Raji (cell line): ENCODE data around the gene AGBL3.

Experiments
- POLR2A ChIP-seq: IDR thresholded peaks from 2 replicates; pipeline ENCODE4 v1.6.1; 2011; ENCODE audit warnings: low read depth, low read length, control low read depth; ENCODE audit not compliant: insufficient read depth

AGBL3 gene

DNA sequence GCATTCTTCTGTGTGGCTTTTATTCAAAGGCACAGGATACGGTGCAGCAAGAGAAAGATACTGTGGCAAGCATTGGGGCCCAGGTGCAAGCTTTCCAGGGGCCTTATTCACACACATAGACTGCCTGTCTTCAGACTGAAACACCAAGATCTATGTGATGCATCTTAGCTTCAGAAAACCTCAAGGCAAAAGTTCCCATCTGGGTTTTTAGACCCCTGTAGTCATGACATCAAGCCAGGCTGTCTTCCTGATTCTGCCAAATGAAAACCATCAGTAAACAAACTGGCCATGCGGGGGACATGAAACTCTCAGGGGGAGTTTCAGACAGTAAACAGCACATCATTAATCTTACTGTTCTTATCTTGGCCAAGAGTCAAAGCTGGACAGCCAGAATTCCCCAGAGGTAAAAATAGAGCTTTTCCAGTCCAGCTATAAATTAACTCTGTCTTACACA, 9.8 kb downstream of the AGBL3 start:
- TF ChIP-seq POLR2A, result no peak

DNA sequence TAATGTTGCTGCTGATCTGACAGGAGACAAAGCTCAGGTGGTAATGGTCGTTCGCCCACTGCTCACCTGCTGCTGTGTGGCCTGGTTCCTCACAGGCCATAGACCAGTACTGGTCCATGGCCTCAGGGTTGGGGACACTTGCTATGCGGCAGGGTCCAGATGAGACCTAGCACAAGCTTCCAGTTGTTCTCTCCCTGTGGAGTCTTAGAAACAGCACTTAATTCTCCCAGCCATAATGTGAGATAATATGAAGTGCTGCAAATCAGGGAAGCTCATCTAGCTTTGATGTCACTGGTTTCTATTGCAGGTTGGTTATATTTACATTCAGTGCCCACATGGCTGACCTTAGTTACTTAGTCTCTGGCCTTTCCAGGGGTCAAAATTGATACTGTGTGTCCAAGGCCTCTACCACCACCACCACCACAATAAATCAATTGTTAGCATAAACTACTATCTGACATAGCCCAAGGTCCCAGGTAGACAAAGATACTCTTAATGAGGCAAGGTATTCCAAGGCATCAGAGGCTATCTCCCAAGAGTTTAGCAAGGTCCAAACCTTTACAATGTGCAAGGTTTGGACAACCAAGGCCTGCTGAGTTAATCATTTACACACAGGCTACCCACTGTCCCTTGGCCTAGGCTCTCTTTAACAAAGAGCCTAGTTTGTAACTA, 11.0 kb downstream of the AGBL3 start:
- no peak for TF ChIP-seq POLR2A

DNA sequence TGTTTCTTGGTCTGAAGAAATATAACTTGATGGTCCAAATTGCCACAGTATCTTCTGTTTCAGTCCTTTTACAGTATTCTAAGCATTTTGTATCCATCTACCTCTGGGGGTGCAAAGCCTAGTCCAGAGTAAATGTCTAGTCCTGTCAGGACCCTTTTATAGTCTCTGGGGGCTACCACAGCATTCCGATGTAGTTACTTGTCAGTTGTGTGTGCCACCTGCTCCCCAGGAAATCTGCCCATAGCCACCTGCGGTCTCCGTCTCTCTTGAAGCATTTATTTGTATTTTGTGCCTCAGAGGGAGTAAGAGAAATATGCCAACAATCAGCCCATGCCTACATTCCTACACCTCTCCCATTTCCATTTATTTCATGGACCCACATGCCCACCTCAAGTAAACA, 12.8 kb downstream of the AGBL3 start:
- no peak for TF ChIP-seq POLR2A

DNA sequence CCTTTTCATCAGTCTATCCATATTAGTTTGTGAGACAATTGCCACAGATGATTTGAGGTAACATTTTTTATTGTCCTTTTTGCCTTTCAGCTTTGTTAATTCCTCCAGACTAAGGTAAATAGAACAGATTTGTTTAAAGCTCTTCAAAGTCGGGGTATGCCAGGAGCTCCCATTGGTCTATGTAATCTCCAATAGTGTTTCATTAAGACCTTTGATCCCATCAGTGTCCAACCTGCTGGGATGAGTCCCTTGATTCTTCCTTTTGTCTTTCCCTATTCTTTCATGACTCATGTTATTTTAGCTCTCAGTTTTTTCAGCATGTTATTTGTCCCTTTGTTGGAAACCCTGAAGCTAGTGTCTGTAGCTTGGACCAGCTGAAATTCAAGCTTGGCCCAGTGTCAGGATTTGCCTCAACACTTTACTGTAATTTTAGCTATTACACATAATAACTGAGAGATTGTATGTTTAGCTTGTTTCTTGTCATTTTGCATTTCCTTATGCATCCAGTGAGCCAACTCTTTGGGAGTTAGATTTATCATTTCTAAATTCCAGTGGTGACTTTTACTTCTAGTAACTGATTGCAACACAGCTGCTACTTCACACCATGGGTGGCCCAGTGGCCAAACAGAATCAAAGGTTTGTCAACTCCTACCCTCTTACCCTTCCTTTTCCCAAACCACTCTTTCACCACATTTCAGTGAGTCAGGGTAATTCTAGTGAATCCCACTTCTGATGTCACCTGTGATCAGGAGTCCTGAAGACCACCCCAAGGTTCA, 15.3 kb downstream of the AGBL3 start:
- TF ChIP-seq POLR2A, result no peak

DNA sequence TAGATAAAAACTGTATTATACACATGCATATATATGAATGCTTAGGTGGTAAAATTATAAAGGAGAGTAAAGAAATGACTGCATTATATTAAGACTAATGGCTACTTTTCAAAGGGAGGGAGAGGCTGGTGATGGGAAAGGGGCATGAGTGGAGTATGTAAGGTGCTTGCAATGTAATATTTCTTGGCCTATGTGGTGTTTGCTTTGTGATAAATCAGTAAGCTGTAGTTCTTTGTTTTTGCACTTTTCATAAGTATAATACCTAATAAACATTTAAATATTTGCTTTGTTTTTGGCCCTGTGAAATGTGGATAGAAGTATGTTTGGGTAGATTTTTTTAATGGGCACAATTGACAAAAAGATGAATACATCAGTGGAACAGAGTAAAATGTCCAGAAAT, 25.9 kb downstream of the AGBL3 start:
- TF ChIP-seq POLR2A, result no peak

DNA sequence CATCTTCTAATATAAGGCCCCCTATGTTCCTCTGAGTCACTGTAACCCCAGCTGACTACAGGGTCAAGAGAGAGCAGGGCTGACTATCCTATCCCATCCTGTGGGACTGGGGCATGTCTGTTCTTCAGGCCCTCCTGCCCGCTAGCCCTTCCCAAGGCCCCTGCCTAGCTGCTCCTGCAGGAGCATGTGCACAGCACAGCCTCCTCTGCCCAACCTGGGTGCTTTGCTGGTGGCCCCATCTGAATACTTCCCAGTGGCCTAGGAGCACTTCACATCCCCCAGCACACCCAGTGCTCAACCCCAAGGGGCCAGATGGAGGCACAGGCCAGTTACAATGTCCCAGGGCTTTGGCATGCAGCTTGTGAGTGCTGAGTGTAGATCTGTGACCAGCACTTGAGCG, 37.3 kb downstream of the AGBL3 start:
- TF ChIP-seq POLR2A, result no peak

DNA sequence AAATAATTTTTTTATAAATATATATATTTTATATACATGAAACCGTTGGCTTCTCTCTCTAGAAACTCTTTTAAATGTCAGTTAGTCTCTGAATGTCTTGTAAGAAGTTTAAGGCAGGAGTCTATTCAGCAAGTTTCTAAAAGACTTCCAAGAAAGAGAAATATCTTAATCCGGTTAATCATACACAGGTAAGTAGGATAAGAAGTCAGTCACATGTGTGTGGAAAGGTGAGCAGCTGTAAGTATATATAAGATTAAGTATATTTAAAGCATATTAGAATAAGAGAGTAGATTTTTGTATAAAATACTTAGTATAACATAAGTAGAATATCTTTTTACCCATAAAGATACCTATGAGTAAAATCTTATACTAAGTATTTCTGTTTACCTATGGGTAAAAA, 48.9 kb downstream of the AGBL3 start:
- TF ChIP-seq POLR2A, result no peak

DNA sequence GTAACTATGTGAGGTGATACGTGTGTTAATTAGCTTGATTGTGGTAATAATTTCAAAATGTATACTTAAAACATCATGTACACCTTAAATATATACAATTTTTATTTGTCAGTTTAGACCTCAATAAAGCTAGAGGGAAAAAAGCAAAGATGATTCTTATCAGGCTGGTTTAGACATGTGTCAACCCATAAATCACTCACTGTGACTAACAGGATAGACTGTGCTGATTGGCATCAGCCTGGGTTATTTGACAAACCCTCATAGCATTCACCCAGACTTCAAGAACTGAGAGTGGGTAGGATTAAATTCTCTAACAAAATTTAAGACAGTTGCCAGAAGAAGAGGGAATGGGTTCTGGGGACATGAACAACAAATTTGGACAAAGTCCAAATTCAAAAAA, 87.8 kb downstream of the AGBL3 start:
- no peak for TF ChIP-seq POLR2A

DNA sequence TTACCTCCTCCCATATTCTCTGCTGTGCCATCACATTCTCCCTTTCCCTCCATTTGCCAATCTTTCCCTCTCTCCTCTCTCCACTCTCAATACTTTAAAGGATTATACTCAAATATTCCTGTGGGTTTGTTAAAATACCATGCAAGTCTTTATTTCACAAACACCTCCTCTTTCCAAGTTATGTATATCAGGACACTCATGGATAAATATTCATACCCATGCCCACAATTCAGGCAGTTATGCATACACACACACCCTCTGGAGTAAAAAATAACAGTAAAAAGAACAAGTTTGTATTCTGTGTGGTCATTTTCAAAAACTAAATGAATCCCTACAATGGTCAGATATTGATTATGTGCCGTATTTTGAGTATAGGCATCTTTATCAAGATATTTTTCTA, 88.2 kb downstream of the AGBL3 start:
- TF ChIP-seq POLR2A, result no peak

DNA sequence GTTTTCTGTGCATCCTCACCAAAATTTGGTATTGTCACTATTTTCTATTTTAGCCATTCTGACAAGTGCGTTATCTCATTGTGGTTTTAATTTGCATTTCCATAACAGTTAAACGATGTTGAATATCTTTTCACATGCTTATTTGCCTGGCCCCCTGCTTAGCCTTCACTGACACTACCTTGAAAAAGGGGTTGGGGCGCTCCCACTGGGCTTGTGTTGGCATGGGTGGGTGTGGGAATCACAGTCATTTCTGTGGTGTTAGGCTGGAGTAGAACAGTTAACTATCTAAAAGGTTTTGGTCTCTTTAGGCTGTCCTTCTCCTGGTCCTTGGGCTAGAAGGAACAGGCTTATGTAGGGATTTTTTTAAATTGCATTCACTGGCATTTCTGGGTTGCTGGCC, 89.4 kb downstream of the AGBL3 start:
- TF ChIP-seq POLR2A, result no peak

DNA sequence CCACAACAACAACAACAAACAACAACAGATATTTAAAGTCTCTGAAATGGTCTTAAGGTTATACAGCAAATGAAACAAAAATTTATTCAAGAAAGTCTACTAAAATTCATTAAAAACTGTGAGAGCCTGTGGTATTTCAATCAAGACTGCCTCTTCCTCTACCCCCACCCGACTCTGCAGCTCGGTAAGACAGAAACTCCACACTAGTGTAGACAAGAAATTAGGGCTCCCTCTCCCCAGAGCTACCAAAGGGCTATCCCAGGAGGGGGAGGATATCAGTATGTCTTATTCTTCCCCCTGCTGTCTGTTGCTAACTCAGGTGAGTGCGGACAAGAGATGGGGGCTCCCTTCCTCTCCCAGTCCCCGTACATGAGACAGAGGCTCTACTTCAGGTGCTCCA, 90.6 kb downstream of the AGBL3 start:
- TF ChIP-seq POLR2A, result no peak

DNA sequence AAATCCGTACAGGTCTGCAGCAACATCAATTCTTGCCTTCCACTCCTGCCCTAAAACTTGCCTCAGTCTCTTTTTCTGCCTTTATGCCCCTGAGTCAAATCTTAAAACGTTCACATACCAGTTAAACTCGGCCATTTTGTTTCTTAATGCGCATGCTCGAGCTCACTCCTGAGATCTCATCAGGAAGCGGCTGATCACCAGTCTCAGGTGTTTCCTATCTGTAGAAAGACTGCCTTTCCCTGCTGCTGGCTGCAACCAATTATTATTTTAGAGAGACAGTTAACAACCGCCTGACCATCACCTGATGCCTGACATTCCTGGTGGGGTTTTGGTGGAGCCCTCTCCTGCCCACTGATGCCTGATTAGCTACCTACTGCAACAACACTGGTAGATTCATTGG, 91.3 kb downstream of the AGBL3 start:
- TF ChIP-seq POLR2A, result no peak

DNA sequence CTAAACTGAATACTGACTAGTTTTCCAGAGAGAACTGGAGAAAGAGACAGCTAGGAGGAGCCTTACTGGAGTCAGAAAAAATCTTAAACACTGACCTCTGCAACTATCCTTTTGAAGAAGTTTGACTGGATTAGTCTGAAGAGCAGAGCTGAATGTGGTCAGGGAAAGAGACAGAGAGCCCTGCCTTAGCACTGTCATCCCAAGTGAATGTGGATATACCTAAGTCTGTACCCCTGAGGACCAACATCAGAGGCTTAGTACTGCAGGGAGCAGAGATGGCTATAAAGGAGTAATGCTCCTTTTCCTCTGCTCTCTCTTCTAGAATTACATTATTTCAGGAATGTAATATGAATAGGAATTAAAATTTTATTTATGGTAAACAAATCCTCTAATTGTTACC, 91.7 kb downstream of the AGBL3 start:
- TF ChIP-seq POLR2A, result no peak

DNA sequence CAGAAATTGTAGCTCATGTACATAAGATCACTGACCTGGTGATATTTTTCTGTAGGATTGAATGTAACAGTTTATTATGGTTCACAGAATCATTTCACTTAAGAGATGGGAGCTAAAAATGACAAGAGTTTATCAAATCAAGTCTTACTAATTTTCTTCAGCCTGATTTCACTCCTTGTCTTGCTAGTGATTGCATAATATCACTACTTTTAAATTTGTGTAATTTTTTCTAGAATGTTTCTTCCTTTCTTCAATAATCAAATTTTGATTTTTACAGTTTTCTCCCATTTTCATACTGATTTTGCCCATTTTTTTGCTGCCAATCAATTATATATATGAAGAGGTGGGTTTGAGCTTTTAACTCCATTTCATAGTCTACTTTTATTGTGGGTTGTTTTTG, 92.8 kb downstream of the AGBL3 start:
- TF ChIP-seq POLR2A, result no peak

DNA sequence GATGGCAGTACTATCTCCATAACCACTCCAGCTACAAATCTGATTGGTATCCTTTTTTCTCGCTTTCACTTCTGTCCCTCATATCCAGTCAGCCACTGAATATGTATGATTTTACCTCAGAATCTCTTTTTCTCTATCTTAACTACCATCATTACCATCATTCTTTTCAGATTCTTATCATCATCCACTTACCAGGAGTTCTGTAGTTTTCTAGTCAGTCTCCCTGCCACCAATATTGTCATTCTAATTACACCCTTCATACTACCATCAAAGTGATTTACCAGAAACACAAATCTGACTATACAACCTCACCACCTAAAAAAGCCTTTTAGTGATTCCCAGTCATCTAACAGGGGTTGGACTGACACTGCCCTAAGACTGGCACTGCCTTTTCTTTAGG, 96.7 kb downstream of the AGBL3 start:
- TF ChIP-seq POLR2A, result no peak

DNA sequence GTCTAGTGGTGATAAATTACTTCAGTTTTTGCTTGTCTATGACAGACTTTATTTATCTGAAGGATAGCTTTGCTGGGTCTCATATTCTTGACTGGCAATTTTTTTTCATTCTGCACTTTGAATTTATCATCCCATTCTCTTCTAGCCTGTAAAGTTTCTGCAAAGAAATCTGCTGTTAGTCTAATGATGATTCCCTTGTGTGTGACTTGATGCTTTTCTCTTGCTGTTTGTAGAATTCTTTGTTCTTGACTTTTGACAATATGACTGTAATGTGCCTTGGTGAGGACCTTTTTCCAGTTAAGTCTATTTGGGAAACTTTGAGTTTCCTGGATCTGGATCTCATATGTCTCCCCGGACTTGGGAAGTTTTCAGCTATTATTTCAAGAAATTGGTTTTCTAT, 102.3 kb downstream of the AGBL3 start:
- no peak for TF ChIP-seq POLR2A

DNA sequence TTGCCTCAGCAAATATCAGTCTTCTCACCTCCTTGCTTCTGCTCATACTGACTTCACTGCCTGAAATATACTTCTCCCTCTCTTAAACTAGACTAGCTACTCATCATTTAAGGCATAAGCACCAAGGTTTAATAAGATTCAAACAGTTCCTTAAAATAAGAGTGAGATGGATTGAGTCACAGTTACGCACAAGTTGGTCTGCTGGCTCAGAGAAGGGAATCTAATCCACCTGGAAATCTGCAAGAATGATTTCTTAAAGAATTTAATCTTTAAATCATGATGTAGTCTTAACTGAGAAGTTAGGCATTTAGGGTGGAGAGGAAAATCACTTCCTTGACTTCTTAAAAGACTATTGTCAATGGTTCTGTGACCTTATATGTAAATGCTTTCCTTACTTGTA, 105.4 kb downstream of the AGBL3 start:
- no peak for TF ChIP-seq POLR2A
